Fibroblast of villous mesenchyme (primary cell): ENCODE measurements around the gene OPRL1. TPM values are rescaled to one million over a fixed set of nuclear protein-coding genes. Genes with fewer than 3 reads are reported as not detected.

Experiments
- DNase-seq: peaks from one replicate; pipeline ENCODE4 v3.0.0-alpha.2; 2010; ENCODE audit warnings: low read depth
- H3K4me3 ChIP-seq: 2 replicates; pipeline ENCODE4 v1.5.1; 2011; ENCODE audit warnings: low read depth, mild to moderate bottlenecking, low read length
- CTCF ChIP-seq: IDR thresholded peaks from 2 replicates; pipeline ENCODE4 v1.5.1; 2012; ENCODE audit warnings: low read depth, mild to moderate bottlenecking, low read length; ENCODE audit not compliant: insufficient read depth
- total RNA-seq: library from RNA; depleted of rRNA; stranded (reverse); fragments of >200 nt; gene quantifications from 2 replicates; pipeline ENCODE4 v1.2.3, GENCODE V29; 2012

The OPRL1 gene
- total RNA-seq, 1 donor: 1.7 TPM

DNA sequence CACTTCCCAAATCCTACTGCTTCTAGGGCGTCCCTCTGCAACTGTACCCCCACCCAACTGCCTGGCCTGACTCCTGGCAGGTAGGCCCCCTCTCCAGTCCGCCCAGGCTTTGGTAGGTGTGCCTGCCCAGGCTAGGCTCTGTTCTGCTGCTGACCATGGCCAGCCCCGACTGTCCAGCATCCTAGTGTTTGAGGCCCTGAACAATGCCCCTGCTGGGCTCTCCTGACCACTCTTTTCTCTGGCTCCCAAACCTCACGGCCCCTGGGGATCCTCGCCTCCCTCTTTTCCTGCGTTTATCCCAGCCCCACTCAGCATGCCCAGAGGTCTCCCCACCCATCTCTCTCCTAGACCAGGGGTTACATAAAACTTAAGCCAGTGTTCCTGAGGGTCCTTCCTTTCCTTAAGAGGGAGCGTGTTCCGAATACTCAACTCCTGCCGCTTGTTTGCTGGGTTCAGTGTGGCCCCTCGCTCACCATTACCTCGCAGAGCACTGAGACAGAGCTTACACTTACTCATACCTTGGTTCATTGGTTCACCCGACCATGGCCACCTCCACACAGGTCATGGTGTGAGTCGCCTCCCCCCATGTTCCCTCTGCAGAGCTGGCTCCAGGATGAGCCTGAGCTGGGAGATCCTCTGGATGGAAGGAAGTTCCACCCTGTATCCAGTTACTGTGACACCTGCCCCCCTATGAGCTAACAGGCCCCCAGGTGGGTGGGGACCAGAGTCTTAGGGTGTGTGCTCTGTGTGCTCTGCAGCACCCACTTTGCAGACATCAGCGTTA lies 63.3 kb downstream of the OPRL1 start:
- no peak overlapping the region for H3K4me3 ChIP-seq
- TF ChIP-seq CTCF: no peak
- DNase-seq: no peak

GRCh38 chr20:64144144-64144912 lies 64.4 kb downstream of the OPRL1 start:
- TF ChIP-seq CTCF: no peak
- DNase-seq: no peak
- H3K4me3 ChIP-seq: no peak overlapping the region

DNA sequence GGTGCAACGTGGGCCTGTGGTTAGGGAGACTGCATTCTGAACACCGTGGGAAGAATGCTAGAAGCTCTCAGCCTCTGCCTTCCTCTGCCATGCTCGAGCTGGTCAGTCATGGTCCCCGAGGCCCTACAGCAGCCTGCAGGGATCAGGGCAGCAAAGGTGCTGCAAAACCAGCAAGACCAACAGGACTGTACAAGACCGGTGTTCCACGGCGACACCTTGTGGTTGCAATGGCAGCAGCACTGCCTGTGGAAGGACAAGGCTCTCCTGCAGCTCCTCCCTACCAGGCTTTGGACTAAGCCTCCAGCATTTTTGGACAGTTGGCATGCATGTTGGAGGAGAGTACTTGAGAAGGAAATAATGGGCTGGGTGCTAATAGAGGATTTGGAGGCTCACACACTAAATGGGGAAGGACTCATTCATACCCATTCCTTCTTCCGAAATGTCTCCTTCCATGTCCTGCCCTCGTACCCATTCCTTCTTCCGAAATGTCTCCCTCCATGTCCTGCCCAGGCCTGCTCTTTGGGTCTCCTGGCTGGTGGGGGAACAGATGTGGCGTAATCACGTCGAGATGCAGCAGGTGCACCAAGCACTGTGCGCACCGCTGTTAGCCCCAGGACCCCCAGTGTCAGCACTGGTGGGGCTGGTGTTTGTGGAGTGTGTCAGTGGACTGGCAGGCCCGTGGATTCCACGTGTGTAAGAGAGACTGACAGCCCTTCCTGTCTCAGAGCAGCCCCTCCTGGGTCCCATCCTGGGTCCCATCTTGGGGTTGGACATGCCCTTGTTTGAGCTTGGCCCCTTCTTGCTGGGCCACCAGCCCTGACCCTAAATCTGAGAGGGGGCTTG lies 65.8 kb downstream of the OPRL1 start:
- DNase-seq: no peak
- H3K4me3 ChIP-seq: no peak overlapping the region
- no peak for TF ChIP-seq CTCF

- TF ChIP-seq CTCF: no peak
- no peak for DNase-seq
- H3K4me3 ChIP-seq: no peak overlapping the region
Observed at GRCh38 chr20:64146301-64146935, 66.5 kb downstream of the OPRL1 start.

DNA sequence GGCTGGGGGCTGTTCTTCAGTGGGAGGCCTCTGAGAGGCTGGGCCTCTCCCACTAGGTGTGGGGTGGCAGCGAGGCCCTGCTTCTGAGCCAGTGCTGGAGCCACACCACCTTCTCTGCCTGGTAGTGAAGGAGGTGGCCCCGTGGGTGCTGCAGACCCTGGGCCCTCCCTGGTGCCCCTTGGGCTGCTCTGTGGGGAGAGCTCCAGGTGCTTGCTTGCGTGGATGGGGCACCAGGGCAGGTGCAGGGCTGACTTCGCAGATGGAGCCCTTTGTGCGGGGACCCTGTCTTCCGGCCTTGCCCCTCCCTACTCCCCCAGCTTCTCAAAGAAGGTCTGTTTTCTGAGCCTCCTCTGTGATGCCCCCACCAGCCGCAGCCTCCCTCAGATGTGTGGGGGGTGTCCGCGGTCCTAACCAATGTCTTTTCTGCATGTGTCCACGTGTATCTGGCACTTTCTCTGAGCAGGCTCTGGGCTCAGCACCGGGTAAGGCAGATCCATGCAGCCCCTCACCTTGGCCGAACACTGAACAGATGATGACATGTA lies 67.1 kb downstream of the OPRL1 start:
- DNase-seq: no peak
- no peak overlapping the region for H3K4me3 ChIP-seq
- TF ChIP-seq CTCF: no peak

GRCh38 chr20:64148581-64148980 lies 68.7 kb downstream of the OPRL1 start:
- H3K4me3 ChIP-seq: no peak overlapping the region

More at GRCh38 chr20:64148581-64148980, 68.7 kb downstream of the OPRL1 start:
- no peak for TF ChIP-seq CTCF
- no peak for DNase-seq
